ENCODE measurements around the gene PET100. TPM values are rescaled to one million over a fixed set of nuclear protein-coding genes. Genes with fewer than 3 reads are reported as not detected.

Gene PET100
- total RNA-seq, 1 donor from 2014 or later, result not detected

- Histone ChIP-seq H3K36me3 (peaks cover 14 to 23% of the 10 kb centered on the region in 2 donors), H3K4me1 (no peaks in the 10 kb centered on the region), H3K9me3 (no peaks in the 10 kb centered on the region), H3K4me3 (no peak overlapping the region), H3K27me3 (no peaks in the 10 kb centered on the region), H3K27ac (no peak overlapping the region)
- intact Hi-C loops (cut with DNase I), result no loop called here
- DNase-seq (ENCODE audit: low spot score in 2 of 2), result no peak
- no peak for TF ChIP-seq CTCF (IDR thresholded peaks at IDR 0.05)
Observed at GRCh38 chr19:7614859-7615741, 14.5 kb upstream of the PET100 start.

DNA sequence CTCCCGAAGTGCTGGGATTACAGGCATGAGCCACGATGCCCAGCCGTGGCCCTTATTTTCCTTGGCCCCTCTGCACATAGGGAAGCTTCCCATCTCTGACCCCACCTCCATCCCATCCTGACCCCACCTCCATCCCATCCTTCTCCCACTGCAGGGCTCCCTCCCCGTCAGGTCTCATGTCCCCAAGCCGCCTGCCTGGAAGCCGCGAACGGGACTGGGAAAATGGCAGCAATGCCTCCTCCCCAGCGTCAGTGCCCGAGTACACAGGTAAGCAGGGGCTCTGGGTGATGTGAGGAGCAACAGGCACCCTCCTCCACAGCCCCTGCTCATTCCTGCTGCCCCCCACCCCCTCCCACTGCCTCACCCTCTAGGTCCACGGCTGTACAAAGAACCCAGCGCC, 12.4 kb upstream of the PET100 start:
- TF ChIP-seq CTCF (IDR thresholded peaks at IDR 0.05), result no peak
- no peaks in the 10 kb centered on the region for H3K9me3 ChIP-seq
- no peaks in the 10 kb centered on the region for H3K27me3 ChIP-seq
- H3K27ac ChIP-seq, result no peak overlapping the region
- H3K4me1 ChIP-seq, result no peaks in the 10 kb centered on the region
- no peak for DNase-seq (ENCODE audit: low spot score in 2 of 2)
- H3K36me3 ChIP-seq, result peaks cover 35 to 43% of the 10 kb centered on the region in 2 donors
- intact Hi-C loops (cut with DNase I), result no loop called here
- H3K4me3 ChIP-seq, result no peak overlapping the region

DNA sequence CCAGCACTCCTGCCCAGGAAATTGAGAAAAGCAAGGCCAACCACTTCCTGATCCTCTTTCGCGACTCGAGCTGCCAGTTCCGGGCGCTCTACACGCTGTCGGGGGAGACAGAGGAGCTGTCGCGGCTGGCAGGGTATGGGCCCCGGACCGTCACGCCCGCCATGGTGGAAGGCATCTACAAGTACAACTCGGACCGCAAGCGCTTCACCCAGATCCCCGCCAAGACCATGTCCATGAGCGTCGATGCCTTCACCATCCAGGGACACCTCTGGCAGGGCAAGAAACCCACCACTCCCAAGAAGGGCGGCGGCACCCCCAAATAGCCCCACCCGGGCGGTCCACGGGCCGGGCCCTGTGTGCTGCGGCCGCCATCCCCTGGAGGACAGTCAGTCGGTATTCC, 11.9 kb upstream of the PET100 start:
- no peak for DNase-seq (ENCODE audit: low spot score in 2 of 2)
- TF ChIP-seq CTCF (IDR thresholded peaks at IDR 0.05), result no peak
- Histone ChIP-seq H3K27ac (no peak overlapping the region), H3K4me3 (no peak overlapping the region), H3K27me3 (no peaks in the 10 kb centered on the region), H3K4me1 (no peaks in the 10 kb centered on the region), H3K9me3 (no peaks in the 10 kb centered on the region), H3K36me3 (peaks cover 41 to 49% of the 10 kb centered on the region in 2 donors)
- intact Hi-C loops (cut with DNase I), result no loop called here

- Histone ChIP-seq H3K9me3 (no peaks in the 10 kb centered on the region), H3K27me3 (no peaks in the 10 kb centered on the region), H3K27ac (no peak overlapping the region), H3K4me3 (no peak overlapping the region), H3K4me1 (no peaks in the 10 kb centered on the region), H3K36me3 (peaks cover 47 to 55% of the 10 kb centered on the region in 2 donors)
- TF ChIP-seq CTCF (IDR thresholded peaks at IDR 0.05), result no peak
- DNase-seq (ENCODE audit: low spot score in 2 of 2), result no peak
- intact Hi-C loops (cut with DNase I), result no loop called here
Observed at GRCh38 chr19:7618348-7618747, 11.2 kb upstream of the PET100 start.

DNA sequence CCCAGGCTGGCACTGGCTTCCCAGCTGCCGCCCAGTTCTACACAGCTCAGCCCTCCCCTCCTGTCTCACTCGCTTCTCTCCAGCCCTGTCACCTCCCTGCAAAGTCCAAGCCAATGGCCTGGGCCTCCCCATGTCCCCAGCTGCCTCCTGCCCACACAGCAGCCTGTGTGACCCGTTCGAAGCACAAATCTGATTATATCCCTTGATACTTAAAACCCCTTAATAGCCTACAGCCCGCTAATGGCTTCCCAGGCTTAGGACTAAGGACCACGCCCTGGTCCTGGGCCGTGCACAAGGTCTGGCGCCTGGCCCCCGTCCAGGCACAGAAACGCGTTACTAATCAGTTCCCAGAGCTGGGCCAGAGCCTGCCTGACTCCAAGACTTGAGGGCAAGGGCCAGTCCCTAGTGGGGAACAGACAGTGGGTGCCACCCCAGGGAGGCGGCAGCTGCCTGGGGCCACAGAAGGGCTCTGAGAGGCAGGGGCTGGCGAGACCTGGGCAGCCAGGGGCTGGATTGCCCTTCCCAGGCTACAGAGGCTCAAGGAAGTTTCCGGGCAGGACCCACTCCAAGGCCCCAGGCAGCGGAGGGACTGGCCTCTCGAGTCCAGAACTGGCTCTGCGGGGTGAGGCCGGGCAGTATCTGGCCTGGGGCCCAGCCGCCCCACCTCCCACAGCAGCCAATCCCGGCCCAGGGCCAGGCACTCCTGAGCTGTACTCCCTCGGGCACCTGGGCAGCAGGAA, 10.7 kb upstream of the PET100 start:
- DNase-seq (ENCODE audit: low spot score in 2 of 2), result no peak
- H3K4me3 ChIP-seq, result no peak overlapping the region
- TF ChIP-seq CTCF (IDR thresholded peaks at IDR 0.05), result no peak
- H3K9me3 ChIP-seq, result no peaks in the 10 kb centered on the region
- H3K4me1 ChIP-seq, result no peaks in the 10 kb centered on the region
- H3K27me3 ChIP-seq, result no peaks in the 10 kb centered on the region
- H3K36me3 ChIP-seq, result peaks cover 53 to 61% of the 10 kb centered on the region in 2 donors
- H3K27ac ChIP-seq, result no peak overlapping the region
- intact Hi-C loops (cut with DNase I), result no loop called here
